ENCODE data around the gene ZNF526. TPM values are rescaled to one million over a fixed set of nuclear protein-coding genes. Genes with fewer than 3 reads are reported as not detected.
A peak's percentile ranks its signal among the peaks of the same experiment; 100 is the strongest.
"Not testable (repeated sequence)": the region's sequence is repeated elsewhere in the genome, so short reads cannot be mapped to it uniquely, and the experiment has no call there.

ZNF526 gene
- total and polyA plus RNA-seq, 2 experiments from 2014 or later = 8.8 to 9.2 TPM

- no peak overlapping the region for H3K4me3 ChIP-seq
- H3K27me3 ChIP-seq = no peaks in the 10 kb centered on the region
- H3K4me1 ChIP-seq (ENCODE audit: low read depth) = no peaks in the 10 kb centered on the region
- H3K27ac ChIP-seq = no peak overlapping the region
- no peaks in the 10 kb centered on the region for H3K36me3 ChIP-seq
- no peak for DNase-seq (ENCODE audit: low read depth in 1 of 2, low spot score in 1 of 2)
- TF ChIP-seq, protein P1, sequence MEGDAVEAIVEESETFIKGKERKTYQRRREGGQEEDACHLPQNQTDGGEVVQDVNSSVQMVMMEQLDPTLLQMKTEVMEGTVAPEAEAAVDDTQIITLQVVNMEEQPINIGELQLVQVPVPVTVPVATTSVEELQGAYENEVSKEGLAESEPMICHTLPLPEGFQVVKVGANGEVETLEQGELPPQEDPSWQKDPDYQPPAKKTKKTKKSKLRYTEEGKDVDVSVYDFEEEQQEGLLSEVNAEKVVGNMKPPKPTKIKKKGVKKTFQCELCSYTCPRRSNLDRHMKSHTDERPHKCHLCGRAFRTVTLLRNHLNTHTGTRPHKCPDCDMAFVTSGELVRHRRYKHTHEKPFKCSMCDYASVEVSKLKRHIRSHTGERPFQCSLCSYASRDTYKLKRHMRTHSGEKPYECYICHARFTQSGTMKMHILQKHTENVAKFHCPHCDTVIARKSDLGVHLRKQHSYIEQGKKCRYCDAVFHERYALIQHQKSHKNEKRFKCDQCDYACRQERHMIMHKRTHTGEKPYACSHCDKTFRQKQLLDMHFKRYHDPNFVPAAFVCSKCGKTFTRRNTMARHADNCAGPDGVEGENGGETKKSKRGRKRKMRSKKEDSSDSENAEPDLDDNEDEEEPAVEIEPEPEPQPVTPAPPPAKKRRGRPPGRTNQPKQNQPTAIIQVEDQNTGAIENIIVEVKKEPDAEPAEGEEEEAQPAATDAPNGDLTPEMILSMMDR (IDR thresholded peaks at IDR 0.05; ENCODE audit: low read depth, low read length) = no peak
- no peaks in the 10 kb centered on the region for H3K9me3 ChIP-seq (ENCODE audit: low read depth)
Observed at GRCh38 chr19:42261763-42262162, 41.7 kb downstream of the ZNF526 start.

DNA sequence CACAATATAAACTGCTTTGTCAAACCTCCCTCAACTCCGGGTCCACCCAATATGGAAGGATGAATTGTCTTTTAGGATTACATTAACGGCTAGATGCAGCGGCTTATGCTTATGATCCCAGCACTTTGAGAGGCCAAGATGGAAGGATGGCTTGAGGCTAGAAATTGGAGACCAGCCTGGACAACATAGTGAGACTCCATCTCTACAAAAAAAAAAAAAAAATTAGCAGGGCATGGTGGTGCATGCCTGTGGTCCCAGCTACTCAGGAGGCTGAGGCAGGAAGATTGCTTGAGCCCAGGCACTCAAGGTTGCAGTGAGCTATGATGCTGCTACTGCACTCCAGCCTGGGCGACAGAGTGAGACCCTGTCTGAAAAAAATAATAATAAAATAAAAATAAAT is 46.0 kb downstream of the ZNF526 start:
- not testable (repeated sequence) for DNase-seq (ENCODE audit: low read depth in 1 of 2, low spot score in 1 of 2); H3K4me3 ChIP-seq; H3K4me1 ChIP-seq (ENCODE audit: low read depth); H3K36me3 ChIP-seq; H3K27me3 ChIP-seq; H3K27ac ChIP-seq; H3K9me3 ChIP-seq (ENCODE audit: low read depth)

DNA sequence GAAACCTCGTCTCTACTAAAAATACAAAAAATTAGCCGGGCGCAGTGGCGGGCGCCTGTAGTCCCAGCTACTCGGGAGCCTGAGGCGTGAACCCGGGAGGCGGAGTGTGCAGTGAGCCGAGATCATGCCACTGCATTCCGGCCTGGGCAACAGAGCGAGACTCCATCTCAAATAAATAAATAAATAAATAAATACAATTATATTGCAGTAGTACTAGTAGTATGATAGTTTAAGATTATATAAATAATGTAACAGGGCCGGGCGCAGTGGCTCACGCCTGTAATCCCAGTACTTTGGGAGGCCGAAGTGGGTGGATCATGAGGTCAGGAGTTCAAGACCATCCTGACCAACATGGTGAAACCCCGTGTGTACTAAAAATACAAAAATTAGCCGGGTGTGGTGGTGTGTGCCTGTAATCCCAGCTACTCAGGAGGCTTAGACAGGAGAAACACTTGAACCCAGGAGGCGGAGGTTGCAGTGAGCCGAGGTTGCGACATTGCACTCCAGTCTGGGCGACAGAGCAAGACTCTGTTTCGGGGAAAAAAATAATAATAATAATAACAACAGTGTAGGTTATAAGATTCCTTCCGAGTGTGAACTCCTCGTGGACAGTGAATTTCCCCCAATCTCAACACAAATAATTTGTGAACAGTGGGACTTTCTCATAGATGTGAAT is 47.0 kb downstream of the ZNF526 start:
- H3K9me3 ChIP-seq (ENCODE audit: low read depth); DNase-seq (ENCODE audit: low read depth in 1 of 2, low spot score in 1 of 2); H3K4me3 ChIP-seq: not testable (repeated sequence)

DNA sequence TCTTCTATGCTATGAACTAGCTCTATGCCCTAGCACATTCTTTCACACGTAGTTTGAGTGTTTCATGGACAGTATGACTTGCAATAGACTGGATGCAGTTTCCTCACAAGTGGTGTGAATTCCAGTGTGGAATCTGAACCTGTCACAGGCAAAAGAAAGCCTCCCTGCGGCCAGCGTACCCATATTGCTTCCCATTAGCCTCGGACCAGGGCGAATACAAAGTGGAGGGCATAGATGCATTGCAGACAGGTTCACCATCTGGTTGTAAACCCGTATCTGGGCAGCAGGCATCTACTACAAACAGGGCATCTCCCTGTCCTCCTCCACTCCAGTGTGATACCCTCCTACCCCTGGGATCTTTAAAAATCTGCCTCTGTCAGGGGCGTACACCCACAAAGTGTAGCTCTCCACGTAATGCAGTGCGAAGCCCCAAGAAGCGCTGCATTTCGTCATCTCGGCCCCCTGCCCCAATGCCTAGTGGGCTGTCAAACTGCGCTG is 47.6 kb downstream of the ZNF526 start:
- Histone ChIP-seq H3K27ac (peak overlapping the region; percentile 6), H3K27me3 (no peaks in the 10 kb centered on the region), H3K4me3 (peak overlapping the region; percentile 58), H3K9me3 (ENCODE audit: low read depth) (no peaks in the 10 kb centered on the region), H3K4me1 (ENCODE audit: low read depth) (peaks cover 6% of the 10 kb centered on the region), H3K36me3 (no peaks in the 10 kb centered on the region)
- DNase-seq (ENCODE audit: low read depth in 1 of 2, low spot score in 1 of 2) = no peak
- TF ChIP-seq, protein P1 (IDR thresholded peaks at IDR 0.05; ENCODE audit: low read depth, low read length) = no peak

More for the DNA sequence above, 47.0 kb downstream of the ZNF526 start:
- not testable (repeated sequence) for H3K27ac ChIP-seq; H3K36me3 ChIP-seq; H3K4me1 ChIP-seq (ENCODE audit: low read depth); H3K27me3 ChIP-seq

GRCh38 chr19:42268142-42268703 is 48.1 kb downstream of the ZNF526 start:
- Histone ChIP-seq H3K4me1 (ENCODE audit: low read depth) (peaks cover 6% of the 10 kb centered on the region), H3K36me3 (no peaks in the 10 kb centered on the region), H3K4me3 (peak overlapping the region; percentile 58), H3K9me3 (ENCODE audit: low read depth) (no peaks in the 10 kb centered on the region), H3K27ac (peak overlapping the region; percentile 98), H3K27me3 (no peaks in the 10 kb centered on the region)
- DNase-seq (ENCODE audit: low read depth in 1 of 2, low spot score in 1 of 2) = peak; percentile 100
- TF ChIP-seq, protein P1 (IDR thresholded peaks at IDR 0.05; ENCODE audit: low read depth, low read length) = no peak

DNA sequence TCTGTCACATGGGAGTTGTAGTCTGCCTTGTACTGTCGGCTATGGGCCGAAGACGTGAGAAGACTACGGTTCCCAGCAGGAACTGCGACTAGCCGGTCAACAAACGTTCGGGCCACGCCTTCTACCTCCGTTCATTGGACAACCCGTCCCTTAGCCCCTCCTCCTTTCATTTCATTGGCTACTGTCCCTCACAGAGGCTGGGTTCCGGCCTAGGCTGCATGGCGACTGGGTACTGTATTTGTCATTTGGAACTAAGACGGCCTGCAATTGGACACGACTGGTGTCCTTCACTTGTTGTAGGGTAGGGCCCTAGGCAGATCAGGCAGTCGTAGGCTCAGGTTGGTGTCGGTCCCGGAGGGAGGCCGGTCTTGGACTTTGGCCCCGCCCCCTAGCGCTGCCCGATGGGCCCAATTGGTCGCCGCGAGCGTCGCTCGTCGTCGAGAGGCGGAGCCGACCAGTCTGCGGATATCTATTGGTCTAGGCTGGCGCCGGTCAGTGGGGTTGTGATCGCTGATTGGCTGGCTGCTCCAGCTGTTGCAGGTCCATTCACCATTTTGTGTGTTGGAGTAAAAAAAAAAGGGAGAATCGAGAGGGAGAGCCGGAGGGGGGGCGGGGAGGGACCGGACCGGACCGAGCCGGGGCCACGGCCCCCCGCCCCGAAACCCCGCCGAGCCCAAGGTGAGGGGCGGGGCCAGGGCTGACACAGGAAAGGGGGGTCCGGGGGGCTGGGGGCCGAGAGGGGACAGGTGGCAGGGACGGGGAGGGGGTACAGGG is 48.8 kb downstream of the ZNF526 start, which contains the start of gene CIC:
Gene CIC, plus strand, starts transcription at position 549 of the 774 bp plus-strand sequence. CDS start 2,532 bp downstream, outside the sequence.
- Histone ChIP-seq H3K27me3 (no peaks in the 10 kb centered on the region), H3K4me1 (ENCODE audit: low read depth) (peaks cover 6% of the 10 kb centered on the region), H3K4me3 (peak within 1 kb of the TSS; percentile 60), H3K36me3 (no peaks in the 10 kb centered on the region), H3K27ac (peak within 1 kb of the TSS; percentile 98), H3K9me3 (ENCODE audit: low read depth) (no peaks in the 10 kb centered on the region)
- TF ChIP-seq, protein P1 (IDR thresholded peaks at IDR 0.05; ENCODE audit: low read depth, low read length) = no peak
- peak; percentile 100 for DNase-seq (ENCODE audit: low read depth in 1 of 2, low spot score in 1 of 2)
